ENCODE measurements around the gene ADAMTS18. TPM values are rescaled to one million over a fixed set of nuclear protein-coding genes. Genes with fewer than 3 reads are reported as not detected.

Gene ADAMTS18
- under 1 TPM in 1 of 2 donors, not detected in 1; 0.18 TPM for total RNA-seq
- polyA plus RNA-seq (ENCODE audit: insufficient read length in 6 of 6): 1 to 10 TPM; 2.7 to 4.6 (median 3.6) TPM
- long read RNA-seq, donor 1: 0 reads
- long read RNA-seq, donor 2: 0 reads
- long read RNA-seq, donor 3: 0 reads
- long read RNA-seq, donor 4: 0 reads
- long read RNA-seq, donor 5: 0 reads
- long read RNA-seq, donor 6: 0 reads
- long read RNA-seq, donor 7: 0 reads
- long read RNA-seq, donor 8: 0 reads
- long read RNA-seq, donor 9: 0 reads
- long read RNA-seq, donor 10: 0 reads
- long read RNA-seq, donor 11: 0 reads
- long read RNA-seq, donor 12: 0 reads

GRCh38 chr16:77434530-77435271 is at the start of gene ADAMTS18:
Gene ADAMTS18, minus strand, starts transcription at chr16:77435034. Its CDS starts 339 bp downstream, at chr16:77434695.
- Histone ChIP-seq H3K4me1 (no peaks in the 10 kb centered on the region), H3K27me3 (peaks cover 25 to 54% of the 10 kb centered on the region in 2 donors), H3K4me3 (no peak within 1 kb of the TSS), H3K27ac (no peak within 1 kb of the TSS), H3K9me3 (no peaks in the 10 kb centered on the region), H3K36me3 (no peaks in the 10 kb centered on the region)
- TF ChIP-seq CTCF (IDR thresholded peaks at IDR 0.05): no peak
- intact Hi-C loops (cut with DNase I): loop anchor here in 1 of 2 donors (10.0 kb wide), 2 partner anchors 60 to 140 kb away; no protein-coding TSS in a partner anchor
- DNase-seq (peak in 2 of 4 donors; percentile 35 to 70), ATAC-seq (no peak)

- Histone ChIP-seq H3K4me1 (no peaks in the 10 kb centered on the region), H3K9me3 (no peaks in the 10 kb centered on the region), H3K27ac (no peak overlapping the region), H3K27me3 (no peaks in the 10 kb centered on the region), H3K36me3 (no peaks in the 10 kb centered on the region), H3K4me3 (no peak overlapping the region)
- no peak for DNase-seq
- no peak for TF ChIP-seq CTCF (IDR thresholded peaks at IDR 0.05)
- no peak for ATAC-seq
- intact Hi-C loops (cut with DNase I): no loop called here
Measured at GRCh38 chr16:77480681-77481315, 46.0 kb upstream of the ADAMTS18 start.

GRCh38 chr16:77472262-77472661 is 37.4 kb upstream of the ADAMTS18 start:
- DNase-seq: no peak

GRCh38 chr16:77470851-77471250 is 36.0 kb upstream of the ADAMTS18 start:
- Histone ChIP-seq H3K27me3 (no peaks in the 10 kb centered on the region), H3K4me3 (no peak overlapping the region), H3K27ac (no peak overlapping the region), H3K4me1 (no peaks in the 10 kb centered on the region), H3K36me3 (no peaks in the 10 kb centered on the region), H3K9me3 (no peaks in the 10 kb centered on the region)
- intact Hi-C loops (cut with DNase I): no loop called here
- no peak for DNase-seq
- no peak for ATAC-seq
- TF ChIP-seq CTCF (IDR thresholded peaks at IDR 0.05): no peak

More at GRCh38 chr16:77472262-77472661, 37.4 kb upstream of the ADAMTS18 start:
- no peaks in the 10 kb centered on the region for H3K27me3 ChIP-seq
- intact Hi-C loops (cut with DNase I): no loop called here
- no peak for TF ChIP-seq CTCF (IDR thresholded peaks at IDR 0.05)
- H3K27ac ChIP-seq: no peak overlapping the region
- no peak overlapping the region for H3K4me3 ChIP-seq
- no peaks in the 10 kb centered on the region for H3K36me3 ChIP-seq
- H3K9me3 ChIP-seq: no peaks in the 10 kb centered on the region
- ATAC-seq: no peak
- H3K4me1 ChIP-seq: no peaks in the 10 kb centered on the region

- Histone ChIP-seq H3K4me1 (no peaks in the 10 kb centered on the region), H3K27me3 (no peaks in the 10 kb centered on the region), H3K36me3 (no peaks in the 10 kb centered on the region), H3K27ac (no peak overlapping the region), H3K9me3 (no peaks in the 10 kb centered on the region), H3K4me3 (no peak overlapping the region)
- intact Hi-C loops (cut with DNase I): no loop called here
- DNase-seq (no peak), ATAC-seq (no peak)
- no peak for TF ChIP-seq CTCF (IDR thresholded peaks at IDR 0.05)
Measured at GRCh38 chr16:77469634-77470033, 34.8 kb upstream of the ADAMTS18 start.

All from left lung (tissue), 14 donors.